HepG2 (cell line): ENCODE measurements around the gene MLLT1. TPM values are rescaled to one million over a fixed set of nuclear protein-coding genes. Genes with fewer than 3 reads are reported as not detected.

ENCODE experiments used
- ATAC-seq: fragments of 200-7000 bp; cut with Tn5 transposase; 3 replicates; pipeline ENCODE4 v1.9.1; 2020; ENCODE audit warnings: mild to moderate bottlenecking, moderate library complexity
- BruUV-seq: library from RNA; stranded (reverse); fragments of 400-500 nt; replicated peaks from 2 replicates; lab custom pipeline; 2021; lab: Mats Ljungman, UMichigan
- CTCF ChIA-PET: fragments of 300-600 bp; formaldehyde crosslinking; extraction: SDS; loops from one replicate; lab custom pipeline; 2021; ENCODE audit warnings: low total read pairs, inconsistent platforms, low intra/inter-chr PET ratio; lab: Yijun Ruan, JAX
- POLR2A ChIA-PET: fragments of 350-600 bp; sonication (Branson Sonifier 250); formaldehyde crosslinking; loops from one replicate; lab custom pipeline; 2020; ENCODE audit warnings: antibody characterized with exemption, inconsistent platforms; lab: Yijun Ruan, JAX
- DNase-seq: peaks from one replicate; pipeline ENCODE4 v3.0.0-alpha.2; 2015; ENCODE audit warnings: low spot score
- FAIRE-seq: peaks from 3 replicates; lab custom pipeline; 2011; peaks lifted over from hg19 to GRCh38; lab: Jason Lieb, UNC
- H2AFZ ChIP-seq: one replicate; pipeline ENCODE4 v1.6.1; 2011; ENCODE audit warnings: low read length, inconsistent platforms
- H3K27ac ChIP-seq: fragments of 300-600 bp; 3 replicates; pipeline ENCODE4 v1.8.0; 2011; ENCODE audit warnings: mixed run types, mild to moderate bottlenecking, mixed read lengths, low read length, inconsistent platforms; ENCODE audit not compliant: insufficient read depth; ENCODE audit errors: extremely low read length
- H3K27me3 ChIP-seq, 2 experiments: fragments of 200-600 bp in 1 of 2; 2 replicates in 1 of 2; 3 replicates in 1 of 2; pipeline versions ENCODE4 v1.6.0 to v1.8.0; 2011; ENCODE audit warnings: low read length in 2 of 2, mild to moderate bottlenecking in 2 of 2, moderate library complexity in 2 of 2, inconsistent platforms in 1 of 2; ENCODE audit not compliant: insufficient read depth in 2 of 2, control insufficient read depth in 1 of 2
- H3K36me3 ChIP-seq, 2 experiments: fragments of 200-600 bp in 1 of 2; replicated peaks in 1 of 2; 2 replicates in 1 of 2; 3 replicates in 1 of 2; pipeline versions ENCODE4 v1.5.1 to v1.8.0; 2011; ENCODE audit warnings: low read length in 2 of 2, inconsistent platforms in 1 of 2; ENCODE audit not compliant: insufficient read depth in 2 of 2, control insufficient read depth in 1 of 2
- H3K4me1 ChIP-seq: 2 replicates; pipeline ENCODE4 v1.5.1; 2012; ENCODE audit warnings: low read length, inconsistent platforms; ENCODE audit not compliant: insufficient read depth
- H3K4me2 ChIP-seq: 2 replicates; pipeline ENCODE4 v1.6.0; 2011; ENCODE audit warnings: low read depth, low read length, inconsistent platforms
- H3K4me3 ChIP-seq, 3 experiments: fragments of 200-600 bp in 1 of 3; sonication (generic), shearing (Covaris generic) in 1 of 3; replicated peaks in 1 of 3; 2 replicates each; pipeline ENCODE4 v1.5.1; 2011 to 2016; ENCODE audit warnings: low read length in 3 of 3, inconsistent platforms in 2 of 3, low read depth in 2 of 3, mild to moderate bottlenecking in 2 of 3, control low read depth in 1 of 3, mixed read lengths in 1 of 3; ENCODE audit not compliant: insufficient read depth in 1 of 3
- H3K79me2 ChIP-seq: one replicate; pipeline ENCODE4 v1.6.1; 2011; ENCODE audit warnings: low read length, inconsistent platforms; ENCODE audit not compliant: insufficient read depth
- H3K9ac ChIP-seq: 2 replicates; pipeline ENCODE4 v1.6.0; 2011; ENCODE audit warnings: mild to moderate bottlenecking, low read depth, low read length, inconsistent platforms; ENCODE audit not compliant: insufficient read depth
- H3K9me3 ChIP-seq: 2 replicates; pipeline ENCODE4 v1.5.1; 2012; ENCODE audit warnings: mild to moderate bottlenecking, low read length
- H4K20me1 ChIP-seq: 2 replicates; pipeline ENCODE4 v1.6.0; 2011; ENCODE audit warnings: inconsistent platforms, mild to moderate bottlenecking, low read length, moderate library complexity; ENCODE audit not compliant: insufficient read depth
- GATA4 ChIP-seq: sonication (generic); IDR thresholded peaks from 2 replicates; pipeline ENCODE4 v1.6.1; 2016; ENCODE audit warnings: antibody characterized with exemption, low read depth, borderline replicate concordance
- GZF1 ChIP-seq: sonication (generic); formaldehyde crosslinking; IDR thresholded peaks from 2 replicates; pipeline ENCODE4 v1.5.1; 2020; ENCODE audit warnings: mild to moderate bottlenecking, missing genetic modification reagents
- NCOA2 ChIP-seq: sonication (generic); formaldehyde crosslinking; IDR thresholded peaks from 2 replicates; pipeline ENCODE4 v1.8.0; 2022; ENCODE audit warnings: inconsistent platforms
- RNF219 ChIP-seq: sonication (generic); formaldehyde crosslinking; IDR thresholded peaks from 2 replicates; pipeline ENCODE4 v1.5.0; 2020; ENCODE audit warnings: mild to moderate bottlenecking, missing genetic modification reagents
- SOX6 ChIP-seq, 2 experiments: fragments of 450-650 bp in 1 of 2; sonication (generic) in 1 of 2; formaldehyde crosslinking in 1 of 2; IDR thresholded peaks; 2 replicates each; pipeline versions ENCODE4 v1.4.0 to v1.6.1; 2017 to 2020; ENCODE audit warnings: antibody characterized with exemption in 1 of 2, mild to moderate bottlenecking in 1 of 2, missing genetic modification reagents in 1 of 2
- ZBED4 ChIP-seq: sonication (generic); formaldehyde crosslinking; IDR thresholded peaks from 2 replicates; pipeline ENCODE4 v1.4.0; 2020; ENCODE audit warnings: missing genetic modification reagents, borderline replicate concordance
- ZBTB40 ChIP-seq, 2 experiments: fragments of 450-650 bp in 1 of 2; sonication (generic) in 1 of 2; formaldehyde crosslinking in 1 of 2; IDR thresholded peaks; 2 replicates each; pipeline versions ENCODE4 v1.6.1 to v1.8.0; 2016 to 2022; ENCODE audit warnings: antibody characterized with exemption in 1 of 2, mild to moderate bottlenecking in 1 of 2, missing genetic modification reagents in 1 of 2
- ZNF768 ChIP-seq: sonication (generic); formaldehyde crosslinking; IDR thresholded peaks from 2 replicates; pipeline ENCODE4 v1.4.0; 2020; ENCODE audit warnings: missing genetic modification reagents
- WGBS: methylation state at CpG from one replicate; pipeline ENCODE4 v1.1.6; 2017; ENCODE audit warnings: low lambda C conversion rate; 5-methylcytosine and 5-hydroxymethylcytosine counted together
- in situ Hi-C: cut with HindIII; loops from 2 replicates; pipeline ENCODE4 v1.10.0; 2017; ENCODE audit warnings: low pct_unique_long_range_greater_than_20kb; ENCODE audit not compliant: extremely low pct_ligation_motif_present
- intact Hi-C: fragments of 100-400 bp; cut with micrococcal nuclease; formaldehyde crosslinking; loops from one replicate; pipeline ENCODE4 v1.10.0; 2022; ENCODE audit not compliant: unreplicated experiment
- polyA plus RNA-seq, 8 experiments: library from polyadenylated mRNA; depleted of rRNA in 3 of 8; stranded (reverse) in 7 of 8; unstranded in 1 of 8; fragments of >200 nt; fragmentation: Illumina TruSeq in 4 of 8; extraction: Trizol in 4 of 8; gene quantifications; 2 replicates each; pipeline versions ENCODE4 v1.2.1 to v1.2.3, GENCODE V29; 2011 to 2016; ENCODE audit warnings: low read depth in 4 of 8, missing spikeins in 1 of 8, mixed read lengths in 1 of 8; ENCODE audit not compliant: insufficient read depth in 1 of 8
- total RNA-seq, 5 experiments: library from RNA; depleted of rRNA; stranded (reverse); fragments of >200 nt; fragmentation: Illumina TruSeq; extraction: Trizol; gene quantifications; 2 replicates each; pipeline ENCODE4 v1.2.3, GENCODE V29; 2016; ENCODE audit warnings: low read depth in 1 of 5

Gene MLLT1
- total and polyA plus RNA-seq, 2 of the 13 experiments (the other 11 are each of a cell fraction or from before 2014, with no cell fraction given): 11.7 to 12.2 TPM

GRCh38 chr19:6204212-6204611 is 75.6 kb downstream of the MLLT1 start:
- H3K4me1 ChIP-seq: peaks cover 45% of the 10 kb centered on the region
- H2AFZ ChIP-seq: no peak overlapping the region
- peaks cover under 1% of the 10 kb centered on the region for H3K79me2 ChIP-seq
- ChIA-PET POLR2A (no interaction called here), CTCF (no interaction called here)
- DNase-seq (peak; percentile 65), ATAC-seq (peak; percentile 20; the same call in 2 of the 3 replicates), FAIRE-seq (no peak)
- intact Hi-C loops: no loop called here
- H3K9me3 ChIP-seq: no peaks in the 10 kb centered on the region
- 0 out of 2 replicates have a peak overlapping the region, but pooled peaks have one; percentile 9 for H3K9ac ChIP-seq
- H3K4me2 ChIP-seq: peak overlapping the region; percentile 46
- no peaks in the 10 kb centered on the region for H3K36me3 ChIP-seq
- no peaks in the 10 kb centered on the region for H3K27me3 ChIP-seq
- H3K4me3 ChIP-seq: peak overlapping the region in 1 of 3 experiments; percentile 20; a peak in 1 of 6 replicates
- 5% methylated on average over 6 of the region's 6 CpGs for WGBS
- no TSS peak for BruUV-seq
- no peak overlapping the region for H3K27ac ChIP-seq
- in situ Hi-C loops: no loop called here
- no peaks in the 10 kb centered on the region for H4K20me1 ChIP-seq
- TF ChIP-seq ZBED4 (CRISPR knock-in tag): no peak
- no peak for TF ChIP-seq SOX6 (IDR thresholded peaks at IDR 0.05)
- TF ChIP-seq SOX6 (CRISPR knock-in tag; IDR thresholded peaks at IDR 0.05): no peak; the same call in 1 of the 2 replicates
- TF ChIP-seq RNF219 (CRISPR knock-in tag): no peak
- no peak for TF ChIP-seq ZBTB40 (IDR thresholded peaks at IDR 0.05)
- TF ChIP-seq ZBTB40 (CRISPR knock-in tag; IDR thresholded peaks at IDR 0.05): no peak
- TF ChIP-seq ZNF768 (CRISPR knock-in tag): no peak
- peak; percentile 48; the same call in 1 of the 2 replicates for TF ChIP-seq NCOA2
- TF ChIP-seq GATA4: no peak
- no peak for TF ChIP-seq GZF1
